ENCODE data around the gene SLC25A21. TPM values are rescaled to one million over a fixed set of nuclear protein-coding genes. Genes with fewer than 3 reads are reported as not detected.

SLC25A21 gene
- total RNA-seq, 4 donors from 2014 or later = 0.08 to 0.29 TPM; not detected in 2

DNA sequence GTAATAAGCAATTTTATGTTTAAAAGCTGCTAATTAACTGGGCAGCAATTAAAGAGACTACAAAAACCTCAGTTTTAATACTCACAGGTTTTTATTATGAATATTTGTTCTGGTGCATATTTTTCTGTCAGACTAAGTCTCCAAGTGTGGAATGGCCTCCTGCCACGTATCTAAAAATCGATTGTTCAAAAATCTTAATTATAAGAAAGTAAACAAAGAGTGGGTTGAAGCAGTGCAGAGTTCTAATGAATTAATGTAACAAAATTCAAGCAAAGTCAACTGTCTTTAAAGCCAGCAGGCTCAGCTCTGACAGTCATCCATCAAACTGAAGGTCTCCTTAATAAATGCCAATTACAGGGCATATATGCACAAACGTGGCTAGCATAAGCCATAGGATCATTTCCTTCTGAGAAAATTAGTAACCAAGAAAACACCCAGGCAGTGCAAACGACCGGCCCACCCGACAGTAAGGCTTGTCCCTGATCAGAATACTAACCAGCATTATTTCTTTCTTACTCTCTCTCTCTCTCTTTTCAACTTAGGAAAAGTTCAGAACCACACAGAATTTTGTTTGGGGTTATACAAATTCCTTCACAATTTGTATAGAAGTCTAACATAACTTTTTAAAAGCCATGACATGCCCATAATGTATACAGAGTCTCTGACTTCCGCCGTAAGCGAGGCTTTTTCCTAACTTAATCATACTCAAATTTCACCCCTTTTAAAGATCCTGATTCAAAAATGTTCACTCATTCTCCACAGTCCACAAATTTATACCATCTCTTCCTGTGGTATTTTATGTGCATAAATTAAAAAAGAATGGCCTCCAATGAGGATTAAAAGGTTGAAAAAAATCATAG is 83.8 kb downstream of the SLC25A21 start:
- no peak for DNase-seq (ENCODE audit: low spot score in 2 of 2)
- intact Hi-C loops (cut with DNase I; ENCODE audit: low total_unique reads) = no loop called here
- 73 to 76% methylated on average over 9 of the region's 9 CpGs for WGBS, 2 donors
- no peak overlapping the region for H3K4me3 ChIP-seq (ENCODE audit: low read depth, poor library complexity, severe bottlenecking)
- no peak for TF ChIP-seq POLR2A (IDR thresholded peaks at IDR 0.05)
- TF ChIP-seq, protein P1, sequence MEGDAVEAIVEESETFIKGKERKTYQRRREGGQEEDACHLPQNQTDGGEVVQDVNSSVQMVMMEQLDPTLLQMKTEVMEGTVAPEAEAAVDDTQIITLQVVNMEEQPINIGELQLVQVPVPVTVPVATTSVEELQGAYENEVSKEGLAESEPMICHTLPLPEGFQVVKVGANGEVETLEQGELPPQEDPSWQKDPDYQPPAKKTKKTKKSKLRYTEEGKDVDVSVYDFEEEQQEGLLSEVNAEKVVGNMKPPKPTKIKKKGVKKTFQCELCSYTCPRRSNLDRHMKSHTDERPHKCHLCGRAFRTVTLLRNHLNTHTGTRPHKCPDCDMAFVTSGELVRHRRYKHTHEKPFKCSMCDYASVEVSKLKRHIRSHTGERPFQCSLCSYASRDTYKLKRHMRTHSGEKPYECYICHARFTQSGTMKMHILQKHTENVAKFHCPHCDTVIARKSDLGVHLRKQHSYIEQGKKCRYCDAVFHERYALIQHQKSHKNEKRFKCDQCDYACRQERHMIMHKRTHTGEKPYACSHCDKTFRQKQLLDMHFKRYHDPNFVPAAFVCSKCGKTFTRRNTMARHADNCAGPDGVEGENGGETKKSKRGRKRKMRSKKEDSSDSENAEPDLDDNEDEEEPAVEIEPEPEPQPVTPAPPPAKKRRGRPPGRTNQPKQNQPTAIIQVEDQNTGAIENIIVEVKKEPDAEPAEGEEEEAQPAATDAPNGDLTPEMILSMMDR (IDR thresholded peaks at IDR 0.05) = no peak

DNA sequence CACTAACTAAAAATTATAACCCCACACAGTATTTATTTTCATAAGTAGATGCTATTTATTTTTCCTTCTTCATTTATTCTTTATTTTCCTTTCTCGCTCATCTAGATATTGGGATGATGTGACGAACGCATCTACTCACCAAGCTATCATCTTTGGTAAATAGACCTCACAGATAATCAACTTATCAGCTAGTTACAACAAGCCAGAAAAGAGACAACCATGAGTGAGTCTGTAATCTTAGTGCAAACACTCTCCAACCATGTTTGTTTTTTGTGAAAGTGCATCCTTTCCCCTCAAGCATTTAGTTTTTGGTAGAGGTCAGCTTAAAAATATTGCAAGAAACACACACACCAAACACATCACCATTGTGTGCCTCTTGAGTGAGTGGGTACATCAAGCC is 84.9 kb downstream of the SLC25A21 start:
- no peak for TF ChIP-seq POLR2A (IDR thresholded peaks at IDR 0.05)
- TF ChIP-seq, protein P1 (IDR thresholded peaks at IDR 0.05) = no peak
- no peak overlapping the region for H3K4me3 ChIP-seq (ENCODE audit: low read depth, poor library complexity, severe bottlenecking)
- no peak for DNase-seq (ENCODE audit: low spot score in 2 of 2)
- 92 to 96% methylated on average over 3 of the region's 3 CpGs for WGBS, 2 donors
- intact Hi-C loops (cut with DNase I; ENCODE audit: low total_unique reads) = no loop called here

DNA sequence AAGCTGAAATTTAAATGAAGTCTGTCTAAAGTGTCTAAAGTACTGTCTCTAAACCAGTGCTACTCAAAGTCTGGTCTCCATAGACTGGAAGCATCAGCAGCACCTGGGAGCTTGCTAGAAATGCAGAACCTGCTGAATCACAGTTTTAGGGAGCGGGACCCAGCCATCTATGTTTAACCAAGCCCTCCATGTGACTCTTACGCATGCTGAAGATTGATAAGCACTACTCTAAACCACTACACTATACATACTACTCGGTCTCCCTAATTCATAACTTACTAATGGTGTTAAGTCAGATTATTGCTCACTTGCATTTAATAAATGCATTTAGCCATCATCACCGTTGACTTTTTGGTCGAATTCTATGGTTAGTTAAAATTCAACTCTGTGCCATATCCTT is 88.8 kb downstream of the SLC25A21 start:
- H3K4me3 ChIP-seq (ENCODE audit: low read depth, poor library complexity, severe bottlenecking) = no peak overlapping the region
- no peak for DNase-seq (ENCODE audit: low spot score in 2 of 2)
- WGBS, 2 donors = 72 to 75% methylated on average over 5 of the region's 5 CpGs
- no peak for TF ChIP-seq POLR2A (IDR thresholded peaks at IDR 0.05)
- TF ChIP-seq, protein P1 (IDR thresholded peaks at IDR 0.05) = no peak
- intact Hi-C loops (cut with DNase I; ENCODE audit: low total_unique reads) = no loop called here

DNA sequence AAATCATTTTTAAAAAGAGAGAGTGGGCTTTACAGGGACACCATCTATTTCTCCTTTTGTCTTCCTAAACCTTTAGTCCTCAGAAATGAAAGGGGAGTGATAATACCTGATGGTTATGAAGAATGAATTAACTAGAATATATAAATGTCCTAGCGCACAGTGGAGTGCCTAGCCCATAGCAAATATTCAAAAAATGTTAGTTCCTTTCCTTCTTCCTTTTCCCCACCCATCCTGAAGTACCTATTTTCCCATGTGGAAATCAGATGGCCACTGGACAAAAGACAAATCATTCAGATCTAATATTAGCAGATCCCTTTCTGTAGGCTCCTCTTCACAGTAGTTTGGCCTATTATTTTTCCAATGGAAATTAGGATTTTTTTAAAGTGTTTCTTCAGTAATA is 90.0 kb downstream of the SLC25A21 start:
- no peak for DNase-seq (ENCODE audit: low spot score in 2 of 2)
- H3K4me3 ChIP-seq (ENCODE audit: low read depth, poor library complexity, severe bottlenecking) = no peak overlapping the region
- intact Hi-C loops (cut with DNase I; ENCODE audit: low total_unique reads) = no loop called here
- TF ChIP-seq, protein P1 (IDR thresholded peaks at IDR 0.05) = no peak
- TF ChIP-seq POLR2A (IDR thresholded peaks at IDR 0.05) = no peak
- WGBS, 2 donors = 0% methylated on average over 1 of the region's 1 CpG

DNA sequence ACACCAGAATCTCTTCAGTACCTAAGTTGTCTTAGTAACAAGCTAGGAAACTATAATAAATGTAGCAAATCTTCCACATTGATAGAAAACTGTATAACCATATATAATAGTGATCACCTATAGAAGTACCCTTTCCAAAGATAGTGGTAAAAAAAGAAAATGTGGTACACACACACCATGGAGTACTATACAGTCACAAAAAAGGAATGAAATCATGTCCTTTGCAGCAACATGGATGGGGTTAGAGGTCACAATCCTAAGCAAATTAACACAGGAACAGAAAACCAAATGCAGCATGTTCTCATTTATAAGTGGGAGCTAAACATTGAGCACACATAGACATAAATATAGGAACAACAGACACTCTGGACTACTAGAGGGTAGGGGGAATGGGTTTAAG is 90.5 kb downstream of the SLC25A21 start:
- intact Hi-C loops (cut with DNase I; ENCODE audit: low total_unique reads) = no loop called here
- DNase-seq (ENCODE audit: low spot score in 2 of 2) = no peak
- no peak for TF ChIP-seq POLR2A (IDR thresholded peaks at IDR 0.05)
- TF ChIP-seq, protein P1 (IDR thresholded peaks at IDR 0.05) = no peak
- no peak overlapping the region for H3K4me3 ChIP-seq (ENCODE audit: low read depth, poor library complexity, severe bottlenecking)

DNA sequence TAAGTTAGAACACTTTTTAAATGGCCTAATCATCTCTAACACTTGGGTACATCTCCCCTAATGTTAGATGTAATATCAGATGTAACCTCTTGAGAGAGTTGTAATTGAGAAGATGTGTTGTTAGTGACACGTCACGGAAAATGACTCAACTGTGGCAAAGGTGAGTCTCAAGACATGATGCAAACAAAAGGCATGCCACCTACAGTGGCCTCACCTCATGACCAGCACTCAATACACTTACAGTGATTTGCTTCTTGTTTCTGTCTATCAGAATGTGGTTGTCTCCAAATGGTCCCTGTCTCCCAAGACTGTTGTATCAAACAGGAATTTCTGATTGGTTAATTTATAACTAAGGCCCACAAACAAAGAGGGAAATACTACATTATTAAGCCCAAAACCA is 91.2 kb downstream of the SLC25A21 start:
- TF ChIP-seq, protein P1 (IDR thresholded peaks at IDR 0.05) = no peak
- no peak for TF ChIP-seq POLR2A (IDR thresholded peaks at IDR 0.05)
- 90 to 94% methylated on average over 2 of the region's 2 CpGs for WGBS, 2 donors
- DNase-seq (ENCODE audit: low spot score in 2 of 2) = no peak
- no peak overlapping the region for H3K4me3 ChIP-seq (ENCODE audit: low read depth, poor library complexity, severe bottlenecking)
- intact Hi-C loops (cut with DNase I; ENCODE audit: low total_unique reads) = no loop called here

Data from lower leg skin (tissue), 4 donors.